ENCODE results near the gene DOCK3.

DOCK3 gene

GRCh38 chr3:50674349-50675178 is at the start of gene DOCK3:
Gene DOCK3 (plus strand): TSS chr3:50674927. CDS start chr3:50675264, 337 bp downstream.
- Histone ChIP-seq H4K20me1 (ENCODE audit: control insufficient read depth, insufficient read depth, low read depth, low read length) (no peaks in the 10 kb centered on the region), H3K36me3 (ENCODE audit: control insufficient read depth, low read length) (no peaks in the 10 kb centered on the region), H3K79me2 (ENCODE audit: control insufficient read depth, low read length) (no peaks in the 10 kb centered on the region), H3K9me2 (replicated peaks; ENCODE audit: control insufficient read depth, low read length) (no peaks in the 10 kb centered on the region), H3K4me3 (ENCODE audit: low read length) (peak within 1 kb of the TSS; percentile 28; the same call in 1 of the 2 replicates), H3K4me2 (ENCODE audit: low read length) (peak within 1 kb of the TSS; percentile 31; the same call in 1 of the 2 replicates), H3K27ac (ENCODE audit: low read depth, low read length) (no peak within 1 kb of the TSS), H3K27me3 (ENCODE audit: control insufficient read depth, low read length) (peaks cover 53% of the 10 kb centered on the region), H3K4me1 (ENCODE audit: control insufficient read depth, low read length) (no peaks in the 10 kb centered on the region), H3K9me3 (ENCODE audit: control insufficient read depth, insufficient read depth, low read length) (no peaks in the 10 kb centered on the region), H3F3A (ENCODE audit: control insufficient read depth, insufficient read depth) (no peaks in the 10 kb centered on the region)
- no peak for TF ChIP-seq EZH2phosphoT487 (IDR thresholded peaks at IDR 0.05; ENCODE audit: borderline replicate concordance, low read length)
- TF ChIP-seq CTCF (IDR thresholded peaks at IDR 0.05; ENCODE audit: low read depth, low read length, poor library complexity, severe bottlenecking), result no peak

GRCh38 chr3:50625231-50626182 is 49.2 kb upstream of the DOCK3 start:
- Histone ChIP-seq H3K4me2 (ENCODE audit: low read length) (no peak overlapping the region), H3K4me3 (ENCODE audit: low read length) (no peak overlapping the region), H3K36me3 (ENCODE audit: control insufficient read depth, low read length) (no peaks in the 10 kb centered on the region), H3K9me3 (ENCODE audit: control insufficient read depth, insufficient read depth, low read length) (no peaks in the 10 kb centered on the region), H3K9me2 (replicated peaks; ENCODE audit: control insufficient read depth, low read length) (no peaks in the 10 kb centered on the region), H3F3A (ENCODE audit: control insufficient read depth, insufficient read depth) (no peaks in the 10 kb centered on the region), H3K4me1 (ENCODE audit: control insufficient read depth, low read length) (peaks cover 6% of the 10 kb centered on the region), H3K27ac (ENCODE audit: low read depth, low read length) (no peak overlapping the region), H3K27me3 (ENCODE audit: control insufficient read depth, low read length) (no peaks in the 10 kb centered on the region), H3K79me2 (ENCODE audit: control insufficient read depth, low read length) (no peaks in the 10 kb centered on the region), H4K20me1 (ENCODE audit: control insufficient read depth, insufficient read depth, low read depth, low read length) (no peaks in the 10 kb centered on the region; the same call in 1 of the 2 replicates)
- TF ChIP-seq EZH2phosphoT487 (IDR thresholded peaks at IDR 0.05; ENCODE audit: borderline replicate concordance, low read length), result no peak
- no peak for TF ChIP-seq CTCF (IDR thresholded peaks at IDR 0.05; ENCODE audit: low read depth, low read length, poor library complexity, severe bottlenecking)

GRCh38 chr3:50626401-50626800 is 48.3 kb upstream of the DOCK3 start:
- H3K9me3 ChIP-seq (ENCODE audit: control insufficient read depth, insufficient read depth, low read length), result no peaks in the 10 kb centered on the region
- H3K27me3 ChIP-seq (ENCODE audit: control insufficient read depth, low read length), result no peaks in the 10 kb centered on the region
- no peak overlapping the region for H3K4me3 ChIP-seq (ENCODE audit: low read length)
- peaks cover 9% of the 10 kb centered on the region for H3K4me1 ChIP-seq (ENCODE audit: control insufficient read depth, low read length)
- H3F3A ChIP-seq (ENCODE audit: control insufficient read depth, insufficient read depth), result no peaks in the 10 kb centered on the region
- no peaks in the 10 kb centered on the region; the same call in 1 of the 2 replicates for H4K20me1 ChIP-seq (ENCODE audit: control insufficient read depth, insufficient read depth, low read depth, low read length)
- no peaks in the 10 kb centered on the region for H3K9me2 ChIP-seq (replicated peaks; ENCODE audit: control insufficient read depth, low read length)
- no peaks in the 10 kb centered on the region for H3K79me2 ChIP-seq (ENCODE audit: control insufficient read depth, low read length)
- TF ChIP-seq CTCF (IDR thresholded peaks at IDR 0.05; ENCODE audit: low read depth, low read length, poor library complexity, severe bottlenecking) (no peak), EZH2phosphoT487 (IDR thresholded peaks at IDR 0.05; ENCODE audit: borderline replicate concordance, low read length) (no peak)
- no peaks in the 10 kb centered on the region for H3K36me3 ChIP-seq (ENCODE audit: control insufficient read depth, low read length)
- H3K27ac ChIP-seq (ENCODE audit: low read depth, low read length), result no peak overlapping the region
- H3K4me2 ChIP-seq (ENCODE audit: low read length), result no peak overlapping the region

Measured in DOHH2 (cell line).